Neural cell (in vitro differentiated cells): Measurements from ENCODE around the gene MAP3K7CL. TPM values are rescaled to one million over a fixed set of nuclear protein-coding genes. Genes with fewer than 3 reads are reported as not detected.

ENCODE experiments used
- H2AFZ ChIP-seq: fragments of 200-600, 300-800 bp; sonication (generic), shearing (Covaris generic); 2 replicates; pipeline ENCODE4 v1.6.0; 2014; ENCODE audit warnings: low read depth, mild to moderate bottlenecking, antibody characterized with exemption, low read length, moderate library complexity
- H3F3A ChIP-seq: fragments of 200-600 bp; shearing (Covaris generic); 2 replicates; pipeline ENCODE4 v1.6.1; 2016; ENCODE audit warnings: mild to moderate bottlenecking, moderate library complexity, mixed read lengths, antibody characterized with exemption, low read length; ENCODE audit not compliant: insufficient read depth, poor library complexity, severe bottlenecking
- H3K27ac ChIP-seq: fragments of 200-600, 300-800 bp; sonication (generic), shearing (Covaris generic); 2 replicates; pipeline ENCODE4 v1.5.1; 2014; ENCODE audit warnings: mild to moderate bottlenecking, low read length, moderate library complexity
- H3K27me3 ChIP-seq: fragments of 300-800, 200-600 bp; sonication (generic), shearing (Covaris generic); 2 replicates; pipeline ENCODE4 v1.6.0; 2014; ENCODE audit warnings: mild to moderate bottlenecking, low read depth, low read length, moderate library complexity; ENCODE audit not compliant: insufficient read depth
- H3K36me3 ChIP-seq: fragments of 300-800, 200-600 bp; sonication (generic), shearing (Covaris generic); 2 replicates; pipeline ENCODE4 v1.5.1; 2014; ENCODE audit warnings: mild to moderate bottlenecking, antibody characterized with exemption, low read length, moderate library complexity; ENCODE audit not compliant: insufficient read depth
- H3K4me2 ChIP-seq: fragments of 300-800, 200-600 bp; sonication (generic), shearing (Covaris generic); 2 replicates; pipeline ENCODE4 v1.6.0; 2014; ENCODE audit warnings: mild to moderate bottlenecking, low read length
- H3K4me3 ChIP-seq: fragments of 300-800, 200-600 bp; sonication (generic), shearing (Covaris generic); 2 replicates; pipeline ENCODE4 v1.5.1; 2014; ENCODE audit warnings: mild to moderate bottlenecking, low read length, moderate library complexity
- H3K79me2 ChIP-seq: fragments of 200-600 bp; shearing (Covaris generic); replicated peaks from 2 replicates; pipeline ENCODE4 v1.6.0; 2014; ENCODE audit warnings: mild to moderate bottlenecking, low read length, moderate library complexity; ENCODE audit not compliant: insufficient read depth
- H3K9ac ChIP-seq: fragments of 300-800, 200-600 bp; sonication (generic), shearing (Covaris generic); 2 replicates; pipeline ENCODE4 v1.6.1; 2016; ENCODE audit warnings: mild to moderate bottlenecking, low read length, mixed read lengths
- H3K9me2 ChIP-seq: fragments of 200-600 bp; shearing (Covaris generic); 2 replicates; pipeline ENCODE4 v1.6.1; 2016; ENCODE audit warnings: mild to moderate bottlenecking, low read length, mixed read lengths; ENCODE audit not compliant: insufficient read depth
- H3K9me3 ChIP-seq: fragments of 200-600, 300-800 bp; sonication (generic), shearing (Covaris generic); 2 replicates; pipeline ENCODE4 v1.6.1; 2016; ENCODE audit warnings: mild to moderate bottlenecking, mixed run types, low read length, moderate library complexity, mixed read lengths
- H4K20me1 ChIP-seq: fragments of 200-600 bp; shearing (Covaris generic); 2 replicates; pipeline ENCODE4 v1.6.1; 2016; ENCODE audit warnings: mild to moderate bottlenecking, mixed run types; ENCODE audit not compliant: insufficient read depth
- CTCF ChIP-seq: fragments of 450-650 bp; IDR thresholded peaks from 2 replicates; pipeline ENCODE4 v1.5.1; 2014; ENCODE audit warnings: antibody characterized with exemption, mild to moderate bottlenecking, moderate library complexity; ENCODE audit not compliant: poor library complexity, severe bottlenecking
- EP300 ChIP-seq: fragments of 450-650 bp; conservative IDR thresholded peaks from 2 replicates; pipeline ENCODE4 v1.6.1; 2014; ENCODE audit warnings: antibody characterized with exemption, mild to moderate bottlenecking, moderate library complexity; ENCODE audit not compliant: poor library complexity, severe bottlenecking
- EZH2 ChIP-seq: fragments of 200-600, 300-800 bp; shearing (Covaris generic), sonication (generic); IDR thresholded peaks from 2 replicates; pipeline ENCODE4 v1.6.1; 2014; ENCODE audit warnings: antibody characterized with exemption, low read length, borderline replicate concordance, mild to moderate bottlenecking; ENCODE audit not compliant: insufficient read depth, poor library complexity, severe bottlenecking
- MXI1 ChIP-seq: fragments of 450-650 bp; conservative IDR thresholded peaks from 2 replicates; pipeline ENCODE4 v1.6.1; 2014; ENCODE audit warnings: antibody characterized with exemption, mild to moderate bottlenecking; ENCODE audit not compliant: poor library complexity, severe bottlenecking
- POLR2AphosphoS5 ChIP-seq: IDR thresholded peaks from 2 replicates; pipeline ENCODE4 v1.6.1; 2012
- RAD21 ChIP-seq: fragments of 450-650 bp; conservative IDR thresholded peaks from 2 replicates; pipeline ENCODE4 v1.6.1; 2014; ENCODE audit warnings: antibody characterized with exemption, mild to moderate bottlenecking, moderate library complexity
- REST ChIP-seq: IDR thresholded peaks from 2 replicates; pipeline ENCODE4 v1.6.1; 2012; ENCODE audit warnings: borderline replicate concordance
- SMC3 ChIP-seq: fragments of 450-650 bp; conservative IDR thresholded peaks from 2 replicates; pipeline ENCODE4 v1.6.1; 2014; ENCODE audit warnings: antibody characterized with exemption, mild to moderate bottlenecking, moderate library complexity; ENCODE audit not compliant: poor library complexity
- TAF1 ChIP-seq: IDR thresholded peaks from 2 replicates; pipeline ENCODE4 v1.6.1; 2012; ENCODE audit warnings: low read depth
- polyA plus RNA-seq: library from polyadenylated mRNA; depleted of rRNA; stranded (reverse); fragments of >200 nt; gene quantifications from 2 replicates; pipeline ENCODE4 v1.2.3, GENCODE V29; 2014

The MAP3K7CL gene
- polyA plus RNA-seq, 1 donor from 2014 or later = not detected

GRCh38 chr21:29193901-29194300 lies 63.5 kb downstream of the MAP3K7CL start:
- H3K4me2 ChIP-seq = no peak overlapping the region
- no peak overlapping the region for H2AFZ ChIP-seq
- H4K20me1 ChIP-seq = no peaks in the 10 kb centered on the region
- H3K9me3 ChIP-seq = no peaks in the 10 kb centered on the region
- H3K27ac ChIP-seq = no peak overlapping the region
- H3K79me2 ChIP-seq = no peaks in the 10 kb centered on the region
- H3K9ac ChIP-seq = no peak overlapping the region
- no peak overlapping the region for H3K4me3 ChIP-seq
- no peaks in the 10 kb centered on the region for H3F3A ChIP-seq
- H3K9me2 ChIP-seq = no peaks in the 10 kb centered on the region
- H3K27me3 ChIP-seq = no peaks in the 10 kb centered on the region
- H3K36me3 ChIP-seq = no peaks in the 10 kb centered on the region
- TF ChIP-seq EZH2 (no peak), MXI1 (no peak), TAF1 (no peak)

- H3K9ac ChIP-seq = no peak overlapping the region
- no peak overlapping the region for H3K4me2 ChIP-seq
- TF ChIP-seq CTCF (no peak), SMC3 (no peak), POLR2AphosphoS5 (no peak), EP300 (no peak), REST (no peak), EZH2 (no peak), MXI1 (no peak), TAF1 (no peak), RAD21 (no peak)
- H3K27ac ChIP-seq = no peak overlapping the region
- H3K27me3 ChIP-seq = no peaks in the 10 kb centered on the region
- H3K9me3 ChIP-seq = no peaks in the 10 kb centered on the region
- no peaks in the 10 kb centered on the region for H3K36me3 ChIP-seq
- H3K9me2 ChIP-seq = no peaks in the 10 kb centered on the region
- no peak overlapping the region for H2AFZ ChIP-seq
- no peaks in the 10 kb centered on the region for H4K20me1 ChIP-seq
- no peaks in the 10 kb centered on the region for H3F3A ChIP-seq
- no peaks in the 10 kb centered on the region for H3K79me2 ChIP-seq
- no peak overlapping the region for H3K4me3 ChIP-seq
These were observed 63.9 kb downstream of the MAP3K7CL start for GRCh38 chr21:29194342-29194741.

- Histone ChIP-seq H3K9ac (no peak overlapping the region), H3K36me3 (no peaks in the 10 kb centered on the region), H3K9me3 (no peaks in the 10 kb centered on the region), H3K4me2 (no peak overlapping the region), H4K20me1 (no peaks in the 10 kb centered on the region), H3K27me3 (no peaks in the 10 kb centered on the region), H3K4me3 (no peak overlapping the region), H3F3A (no peaks in the 10 kb centered on the region), H3K79me2 (no peaks in the 10 kb centered on the region), H2AFZ (no peak overlapping the region), H3K27ac (no peak overlapping the region), H3K9me2 (no peaks in the 10 kb centered on the region)
- TF ChIP-seq POLR2AphosphoS5 = no peak
These were observed 64.4 kb downstream of the MAP3K7CL start for GRCh38 chr21:29194847-29195246.
